ENCODE results near the gene PDE10A.
"Not testable (repeated sequence)": the region's sequence is repeated elsewhere in the genome, so short reads cannot be mapped to it uniquely, and the experiment has no call there.

PDE10A gene

DNA sequence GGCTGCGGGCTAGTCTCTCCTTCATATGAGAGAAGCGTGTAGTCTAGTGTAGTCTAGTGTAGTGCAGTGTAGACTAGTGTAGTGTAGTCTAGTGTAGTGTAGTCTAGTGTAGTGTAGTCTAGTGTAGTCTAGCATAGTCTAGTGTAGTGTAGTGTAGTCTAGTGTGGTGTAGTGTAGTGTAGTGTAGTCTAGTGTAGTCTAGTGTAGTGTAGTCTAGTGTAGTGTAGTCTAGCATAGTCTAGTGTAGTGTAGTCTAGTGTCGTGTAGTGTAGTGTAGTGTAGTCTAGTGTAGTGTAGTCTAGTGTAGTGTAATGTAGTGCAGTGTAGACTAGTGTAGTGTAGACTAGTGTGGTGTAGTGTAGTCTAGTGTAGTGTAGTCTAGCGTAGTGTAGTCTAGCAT, 44.1 kb downstream of the PDE10A start:
- DNase-seq: not testable (repeated sequence)

DNA sequence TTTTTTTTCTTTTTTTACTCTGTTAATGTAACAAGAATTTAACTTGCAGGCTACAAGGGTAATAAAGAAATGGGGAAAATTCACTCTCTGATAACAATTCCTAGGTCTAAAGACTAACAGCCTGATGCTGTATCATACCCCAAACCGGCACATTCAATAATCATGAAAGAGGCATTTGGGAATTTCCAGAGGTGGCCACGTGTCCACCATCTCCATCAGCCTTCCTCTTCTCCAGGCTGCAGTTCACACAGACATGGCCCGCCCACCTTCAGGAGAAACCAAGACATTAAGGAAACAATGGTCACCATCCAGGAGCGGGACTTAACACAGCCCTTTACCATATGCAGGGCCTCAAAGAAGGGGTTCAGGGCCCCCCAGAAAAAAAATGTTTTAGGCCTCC, 44.8 kb downstream of the PDE10A start:
- DNase-seq: no peak

DNA sequence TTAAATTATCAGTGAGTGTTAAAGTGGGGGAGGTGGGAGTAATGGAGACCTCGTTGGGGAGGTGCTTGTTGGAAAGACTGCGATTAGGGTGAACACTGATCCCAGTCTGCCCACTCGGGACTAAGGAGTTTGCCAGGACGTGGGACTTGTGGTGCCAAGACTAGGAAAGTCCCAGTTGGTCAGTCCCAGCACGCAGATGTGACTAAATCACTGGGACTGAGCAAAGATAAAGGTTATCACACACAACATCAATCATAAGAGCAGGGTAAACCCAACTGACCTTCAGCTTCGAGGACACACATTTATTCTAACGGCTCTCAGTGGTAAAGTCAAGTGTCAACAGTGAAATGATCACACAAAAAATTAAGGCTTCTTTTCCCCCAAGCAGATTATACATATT, 45.5 kb downstream of the PDE10A start:
- DNase-seq: no peak

DNA sequence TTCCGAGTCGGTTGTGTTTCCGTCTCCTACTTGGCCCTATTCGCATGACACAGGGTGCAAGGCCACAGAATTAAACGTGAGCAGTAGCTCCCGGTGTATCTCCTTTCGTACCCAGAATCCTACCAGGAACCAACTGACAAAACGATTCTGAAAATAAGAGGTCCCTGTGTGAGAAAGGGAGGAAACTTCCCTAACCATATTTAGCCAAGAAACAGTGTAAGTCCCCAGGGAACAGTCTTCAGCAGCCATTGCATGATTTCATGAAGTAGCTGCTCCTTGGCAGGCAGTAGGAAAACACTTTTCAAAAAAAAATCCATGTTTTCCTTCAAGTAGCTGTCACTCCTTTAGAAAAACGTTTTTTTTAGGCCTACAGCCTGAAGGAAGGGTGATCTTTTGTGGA, 46.9 kb downstream of the PDE10A start:
- DNase-seq: no peak

DNA sequence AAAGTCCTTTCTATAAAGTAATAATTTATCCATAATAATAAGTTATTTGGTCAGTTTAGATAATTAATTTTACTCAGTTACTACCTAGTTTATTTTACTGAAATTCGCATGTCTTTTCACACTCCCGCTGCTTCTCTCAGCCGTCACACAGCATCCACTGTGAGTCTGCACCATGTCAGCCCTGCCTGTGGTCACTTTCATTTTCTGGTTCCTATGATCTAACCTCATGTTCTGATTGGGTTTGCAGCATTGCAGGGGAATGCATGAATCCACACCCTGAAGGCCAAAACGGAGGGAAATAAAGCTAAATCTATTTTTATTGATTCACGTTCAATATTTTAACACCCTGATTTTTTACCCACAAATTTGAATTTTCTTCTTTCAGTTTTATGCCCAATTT, 47.4 kb downstream of the PDE10A start:
- no peak for DNase-seq

DNA sequence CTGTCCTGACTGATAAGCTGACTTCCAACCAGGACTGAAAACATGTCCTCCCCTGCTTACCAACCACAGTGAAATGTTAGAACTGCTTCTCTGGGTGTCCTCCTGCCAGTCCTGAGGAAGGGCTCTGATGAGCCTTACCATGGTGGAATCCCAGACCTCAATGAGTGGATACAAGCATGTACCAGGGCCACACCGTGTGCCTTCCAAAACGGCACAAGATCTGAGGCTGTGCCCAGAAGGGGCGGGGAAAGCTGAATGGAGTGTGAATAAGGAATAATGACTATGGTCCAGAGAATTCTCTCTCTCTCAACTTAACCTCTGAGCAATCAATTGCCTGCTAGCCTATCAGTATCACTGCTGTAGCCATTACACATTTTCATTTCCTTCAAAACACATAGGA, 51.7 kb downstream of the PDE10A start:
- no peak for DNase-seq

DNA sequence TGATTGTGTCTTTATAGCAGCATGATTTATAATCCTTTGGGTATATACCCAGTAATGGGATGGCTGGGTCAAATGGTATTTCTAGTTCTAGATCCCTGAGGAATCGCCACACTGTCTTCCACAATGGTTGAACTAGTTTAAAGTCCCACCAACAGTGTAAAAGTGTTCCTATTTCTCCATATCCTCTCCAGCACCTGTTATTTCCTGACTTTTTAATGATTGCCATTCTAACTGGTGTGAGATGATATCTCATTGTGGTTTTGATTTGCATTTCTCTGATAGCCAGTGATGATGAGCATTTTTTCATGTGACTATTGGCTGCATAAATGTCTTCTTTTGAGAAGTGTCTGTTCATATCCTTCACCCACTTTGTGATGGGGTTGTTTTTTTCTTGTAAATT, 54.5 kb downstream of the PDE10A start:
- not testable (repeated sequence) for DNase-seq

DNA sequence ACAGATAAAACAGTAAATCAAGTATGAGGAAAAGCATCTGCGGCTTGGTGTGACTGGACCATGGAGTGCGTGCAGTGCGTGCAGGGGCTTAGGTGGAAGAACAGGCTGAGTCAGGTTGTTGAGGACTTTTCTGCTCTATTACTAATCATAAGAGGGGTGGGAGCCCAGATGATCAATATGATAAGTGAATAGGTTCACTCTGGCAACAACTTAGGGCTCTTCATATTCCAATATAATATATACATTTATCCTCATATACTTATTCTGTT, 56.4 kb downstream of the PDE10A start:
- no peak for DNase-seq

DNA sequence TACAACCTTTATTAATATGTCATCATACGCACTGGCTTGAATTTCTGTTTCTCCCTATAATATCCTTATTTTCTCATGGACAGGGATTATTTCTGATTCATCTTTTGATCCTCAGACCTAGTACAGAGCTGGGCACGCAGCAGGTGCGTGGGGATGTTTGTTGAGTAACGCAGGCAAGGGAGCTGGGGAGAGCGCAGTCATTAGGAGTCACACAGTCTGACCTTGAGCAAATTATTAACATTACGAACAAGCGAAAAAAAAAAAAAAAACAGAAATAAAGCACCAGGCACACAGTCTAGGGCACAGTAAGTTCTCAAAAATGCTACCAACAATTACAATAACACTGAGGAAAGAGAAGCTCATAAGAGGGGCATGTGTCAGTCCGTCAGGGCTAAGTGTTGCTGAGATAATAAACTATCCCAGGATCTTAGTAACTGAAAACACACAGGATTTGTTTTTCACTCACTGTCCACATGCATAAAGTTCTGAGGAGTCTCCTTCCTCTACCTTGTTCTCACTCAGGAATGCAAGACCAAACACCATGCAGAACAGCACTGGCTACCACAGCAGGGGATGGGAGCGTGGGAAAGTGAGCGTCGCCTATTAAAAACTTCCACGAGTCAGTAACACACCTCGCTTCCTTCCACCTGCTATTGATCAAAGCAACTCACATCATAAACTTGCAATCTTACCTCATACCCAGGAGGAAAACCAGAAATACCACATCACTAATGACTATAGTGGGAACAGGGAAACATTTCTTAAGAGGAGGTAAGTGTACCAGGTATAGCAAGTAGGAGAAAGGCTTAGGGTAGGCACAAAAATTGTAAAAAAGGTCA, 56.9 kb downstream of the PDE10A start:
- DNase-seq: no peak

DNA sequence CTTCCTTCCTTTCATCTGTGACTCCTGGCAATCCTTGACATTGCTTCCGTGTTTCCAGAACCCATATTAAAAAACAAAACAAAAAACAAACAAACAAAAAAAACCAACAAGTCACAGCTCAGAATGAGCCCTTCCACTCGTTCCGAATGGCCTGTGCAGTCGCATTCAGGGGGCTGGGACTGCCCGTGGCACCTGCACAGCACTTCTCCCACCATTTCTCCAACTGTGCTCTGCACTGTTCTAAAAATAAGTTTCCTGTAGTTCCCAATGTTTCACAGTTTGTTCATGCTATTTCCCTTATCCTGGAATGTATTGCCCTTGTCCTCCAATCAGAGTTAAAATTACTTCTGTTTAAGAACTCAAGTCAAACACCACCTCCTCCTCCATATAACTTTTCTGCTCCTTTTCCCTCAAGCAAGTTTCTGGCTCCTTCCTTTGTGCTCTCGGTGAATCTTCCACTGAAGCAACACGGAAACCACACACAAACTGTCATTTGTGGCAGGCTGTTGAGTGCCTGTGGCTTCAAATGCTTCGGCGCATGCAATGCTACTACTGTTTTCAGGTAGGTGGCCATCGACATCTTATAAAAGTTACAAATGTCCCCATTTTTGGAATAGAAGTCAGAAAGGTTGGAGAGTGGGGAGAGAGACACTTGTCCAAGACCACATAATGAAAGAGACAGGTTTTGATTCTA, 57.7 kb downstream of the PDE10A start:
- DNase-seq: no peak

DNA sequence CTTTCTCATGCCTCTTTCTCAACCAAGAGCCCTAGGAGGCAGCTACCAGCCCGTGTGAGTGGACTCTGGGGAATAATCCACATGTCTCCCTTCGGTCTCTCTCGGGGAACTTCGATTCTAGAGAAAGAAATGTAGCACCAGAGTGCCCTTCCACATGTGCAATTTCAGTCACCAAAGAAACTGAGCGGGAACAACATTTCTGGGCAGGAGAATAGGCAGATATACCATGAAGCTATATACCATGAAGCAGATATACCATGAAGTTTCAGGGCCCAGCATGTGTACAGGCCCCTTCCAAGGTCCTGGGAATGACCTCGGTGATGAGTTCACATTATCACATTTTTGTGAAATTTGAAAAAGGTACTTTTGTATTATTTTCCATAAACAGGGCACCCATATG, 60.8 kb downstream of the PDE10A start:
- no peak for DNase-seq

DNA sequence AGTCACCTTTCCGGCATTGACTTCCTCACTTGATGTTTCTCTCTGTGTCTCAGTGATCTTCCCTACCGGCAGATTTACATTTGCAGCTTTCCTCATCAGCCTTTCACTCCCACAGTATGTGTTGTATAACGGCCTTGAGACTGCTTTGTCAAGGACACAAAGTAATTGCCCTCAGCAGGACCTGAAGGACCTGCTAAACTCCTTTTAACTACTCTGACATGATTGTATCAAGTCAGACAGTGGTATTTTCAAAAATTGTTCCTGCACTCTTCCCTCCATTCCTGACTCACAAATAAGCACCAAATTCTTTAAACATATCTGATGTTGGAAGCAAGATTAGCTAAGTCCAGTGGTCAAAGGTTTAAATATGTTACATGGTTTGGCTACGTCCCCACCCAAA, 62.4 kb downstream of the PDE10A start:
- DNase-seq: no peak

DNA sequence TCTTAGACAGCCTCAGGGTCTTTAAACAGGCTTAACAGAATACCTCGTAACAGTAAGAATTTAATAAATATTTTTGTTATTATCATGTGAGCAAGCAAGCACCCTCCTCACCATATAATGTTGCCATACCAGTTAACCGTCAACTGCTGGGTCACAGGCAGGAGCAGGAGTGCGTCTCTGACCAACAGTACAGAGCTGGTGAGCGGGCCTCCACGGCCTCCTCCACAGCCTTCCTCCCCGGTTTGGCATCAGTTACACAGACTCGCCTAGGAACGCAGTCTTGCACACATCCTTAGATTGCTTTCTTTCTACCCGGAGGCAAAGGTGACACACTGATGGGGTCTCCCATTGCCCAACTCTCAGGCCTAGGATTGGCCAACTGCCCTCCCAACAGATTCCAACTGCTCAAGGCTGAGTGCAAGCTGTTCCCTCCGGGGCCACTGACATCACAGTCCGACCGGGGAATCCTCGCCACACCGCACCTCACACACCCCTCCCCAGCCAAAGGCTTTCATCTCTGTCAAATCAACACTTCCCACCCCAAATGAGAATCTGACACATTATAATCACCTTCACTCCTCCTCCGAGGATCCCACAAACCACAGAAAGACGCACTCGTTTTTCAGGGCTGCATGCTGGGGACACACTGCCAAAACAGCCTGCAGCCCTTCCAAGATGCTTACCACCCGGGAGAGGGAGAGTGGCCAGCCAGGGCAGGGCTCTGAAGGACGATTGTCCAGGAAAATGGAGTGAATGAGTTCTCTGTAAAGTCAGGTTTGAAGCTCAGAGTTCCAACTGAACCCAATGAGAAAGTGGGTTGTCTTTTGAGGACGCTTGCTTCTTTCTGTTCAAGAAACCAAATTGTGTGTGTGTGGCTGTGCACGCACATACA, 63.2 kb downstream of the PDE10A start:
- no peak for DNase-seq

DNA sequence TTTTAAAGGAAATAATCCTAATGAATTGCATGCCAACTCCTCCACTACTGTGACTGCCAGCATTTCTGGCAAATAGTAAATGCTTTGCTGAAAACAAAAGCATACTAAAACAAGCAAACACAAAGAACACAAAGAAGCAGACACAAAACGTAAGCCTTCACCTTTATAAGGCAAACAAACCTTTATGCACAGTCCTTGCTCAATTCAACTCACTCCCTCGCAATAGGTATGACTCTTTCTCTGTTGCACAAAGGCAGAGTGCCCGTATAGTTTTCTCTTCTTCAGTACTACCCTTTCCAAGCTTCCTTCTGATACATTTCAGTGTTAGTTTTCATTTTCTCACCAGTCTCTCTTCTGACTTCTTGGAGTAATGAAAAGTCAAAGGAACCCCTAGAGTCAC, 63.9 kb downstream of the PDE10A start:
- no peak for DNase-seq

DNA sequence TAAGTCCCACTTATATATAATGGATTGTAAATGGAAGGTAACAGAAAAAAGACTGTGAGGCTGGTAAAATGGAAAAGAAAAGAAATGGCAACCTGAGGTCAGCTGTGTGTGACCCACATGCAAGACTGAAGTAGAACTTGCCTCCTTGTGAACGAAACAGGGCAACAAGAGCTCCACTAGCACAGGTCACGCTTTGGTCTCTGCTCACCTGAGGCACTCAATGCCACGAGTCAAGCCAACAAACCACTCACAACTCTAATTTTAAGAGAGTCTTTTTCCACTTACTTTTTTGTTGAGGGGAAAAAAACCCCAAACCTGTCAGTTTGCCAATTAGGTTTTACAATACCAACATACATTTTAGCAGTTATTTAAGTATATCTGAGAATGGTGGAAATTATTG, 65.2 kb downstream of the PDE10A start:
- DNase-seq: no peak

DNA sequence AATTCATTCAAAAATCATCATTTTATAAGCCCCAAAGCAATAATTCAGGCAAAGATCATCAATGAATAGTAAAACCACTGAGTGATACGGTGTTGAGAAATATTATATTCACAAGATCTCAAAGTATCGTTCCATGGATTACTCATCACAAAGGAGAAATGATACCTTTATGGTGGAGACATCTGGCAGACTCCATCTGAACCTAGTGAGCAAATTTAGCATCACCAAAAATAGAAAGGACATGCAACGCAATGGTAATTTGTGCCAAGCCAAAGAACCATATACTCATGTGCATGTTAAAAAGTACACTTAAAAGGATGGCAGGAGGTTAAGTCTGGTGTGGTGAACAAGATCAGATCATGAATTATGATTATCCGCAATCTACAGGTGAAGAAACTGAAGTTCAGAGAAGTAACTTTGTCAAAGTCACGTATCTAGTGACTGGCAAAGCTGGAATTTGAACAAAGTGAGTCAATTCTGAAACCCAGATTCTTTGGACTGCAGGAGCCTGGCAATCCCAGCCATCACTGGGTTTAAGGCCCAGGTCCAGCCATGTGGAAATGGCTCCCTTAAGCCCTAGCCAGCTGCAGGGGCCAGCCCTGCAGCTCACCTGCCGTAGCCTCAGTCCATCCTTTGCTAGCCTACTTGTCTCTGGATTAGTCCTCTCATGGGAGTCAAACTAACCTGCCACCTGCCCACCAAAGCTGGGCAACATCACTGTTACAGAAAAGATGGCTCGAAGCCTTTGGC, 68.3 kb downstream of the PDE10A start:
- no peak for DNase-seq

DNA sequence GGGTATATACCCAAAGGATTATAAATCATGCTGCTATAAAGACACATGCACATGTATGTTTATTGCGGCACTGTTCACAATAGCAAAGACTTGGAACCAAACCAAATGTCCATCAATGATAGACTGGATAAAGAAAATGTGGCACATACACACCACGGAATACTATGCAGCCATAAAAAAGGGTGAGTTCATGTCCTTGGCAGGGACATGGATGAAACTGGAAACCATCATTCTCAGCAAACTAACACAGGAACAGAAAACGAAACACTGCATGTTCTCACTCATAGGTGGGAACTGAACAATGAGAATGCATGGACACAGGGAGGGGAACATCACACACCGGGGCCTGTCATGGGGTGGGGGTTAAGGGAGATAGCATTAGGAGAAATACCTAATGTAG, 70.1 kb downstream of the PDE10A start:
- DNase-seq: not testable (repeated sequence)

DNA sequence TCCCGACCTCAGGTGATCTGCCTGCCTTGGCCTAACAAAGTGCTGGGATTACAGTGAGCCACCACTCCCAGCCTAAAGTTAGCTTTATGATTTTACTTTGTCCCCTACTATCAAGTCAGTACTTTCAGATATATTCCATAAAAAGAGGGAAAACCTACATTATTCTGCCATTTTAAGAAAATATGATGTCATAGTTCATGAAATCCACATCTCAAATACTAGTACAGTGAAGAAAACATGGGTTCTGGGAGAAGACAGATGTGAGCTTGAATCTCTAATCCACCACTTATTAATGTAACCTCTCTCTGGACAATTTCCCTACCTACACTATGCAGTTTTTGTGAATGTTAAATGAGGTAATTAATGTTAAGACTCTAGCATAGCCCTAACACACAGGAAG, 74.5 kb downstream of the PDE10A start:
- DNase-seq: no peak

DNA sequence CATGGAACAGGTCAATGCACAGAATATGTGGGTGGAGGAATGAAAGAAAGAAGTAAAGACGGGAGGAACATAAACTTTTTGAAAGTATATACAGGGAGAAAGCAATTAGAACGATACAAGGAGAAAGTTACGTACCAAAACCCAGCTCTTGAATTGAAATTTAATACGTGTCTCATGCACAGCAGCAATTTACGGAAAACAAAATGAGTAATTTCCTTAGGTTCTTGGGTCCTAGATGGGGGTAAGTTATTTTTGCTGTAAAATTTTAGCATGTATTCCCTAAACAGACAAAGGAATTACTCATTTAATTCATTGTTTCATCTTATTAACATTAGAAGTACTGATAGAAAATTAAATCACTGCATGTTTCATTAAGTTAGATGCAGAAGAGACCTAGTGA, 75.8 kb downstream of the PDE10A start:
- DNase-seq: no peak

DNA sequence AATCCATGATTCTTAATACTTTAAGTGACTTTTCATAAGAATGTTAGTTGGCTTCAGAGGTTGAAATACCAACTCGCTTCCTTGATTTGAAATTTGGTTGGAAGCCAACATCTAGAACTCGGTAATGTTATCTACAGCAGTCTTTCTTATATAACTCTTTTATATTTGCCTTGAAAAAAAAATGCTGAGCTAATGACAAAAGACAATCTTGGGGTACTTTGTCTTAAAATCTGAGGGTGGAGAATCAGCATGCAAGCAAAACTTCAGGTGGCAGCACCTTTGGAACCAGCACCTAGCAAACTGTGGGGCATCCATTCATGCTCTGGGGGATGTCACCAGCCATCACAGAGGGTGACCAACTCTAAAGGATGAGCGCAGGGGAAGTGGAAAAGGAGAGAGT, 76.3 kb downstream of the PDE10A start:
- no peak for DNase-seq

DNA sequence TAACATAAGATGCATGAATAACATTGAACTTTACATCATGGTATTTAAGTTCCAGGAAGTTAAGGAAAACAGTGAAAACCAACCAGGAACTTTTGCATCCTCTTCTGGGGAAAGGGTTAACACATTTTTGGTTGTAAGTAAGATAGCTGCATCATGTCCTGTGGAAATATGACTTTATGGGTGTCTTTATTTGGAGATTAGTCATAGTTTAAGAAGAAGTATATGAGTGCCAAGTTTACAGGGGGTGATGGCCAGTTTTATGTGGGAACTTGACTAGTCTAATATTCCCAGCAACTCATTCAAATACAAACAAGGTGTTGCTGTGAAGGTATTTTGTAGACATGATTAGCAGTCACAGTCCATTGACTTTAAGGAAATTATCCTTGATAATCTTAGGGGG, 78.0 kb downstream of the PDE10A start:
- no peak for DNase-seq

DNA sequence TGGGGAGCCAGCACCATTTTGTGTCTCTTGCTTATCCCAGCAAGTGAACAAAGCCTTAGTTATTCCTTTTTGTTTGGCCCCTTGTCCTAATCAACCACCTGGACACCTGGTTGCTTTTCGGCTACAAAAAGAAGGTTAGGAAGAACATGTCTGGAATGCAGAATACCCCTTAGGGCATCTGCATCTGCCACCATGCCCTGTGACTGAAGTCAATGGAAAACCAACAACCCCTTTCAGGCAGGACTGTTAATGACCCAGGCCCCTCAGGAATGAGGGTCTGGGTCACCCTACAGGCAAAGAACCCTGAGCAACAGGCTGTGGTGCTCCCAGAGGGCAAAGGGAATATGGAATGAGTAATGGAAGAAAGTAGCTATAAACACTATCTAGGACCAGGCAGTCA, 78.5 kb downstream of the PDE10A start:
- DNase-seq: no peak

DNA sequence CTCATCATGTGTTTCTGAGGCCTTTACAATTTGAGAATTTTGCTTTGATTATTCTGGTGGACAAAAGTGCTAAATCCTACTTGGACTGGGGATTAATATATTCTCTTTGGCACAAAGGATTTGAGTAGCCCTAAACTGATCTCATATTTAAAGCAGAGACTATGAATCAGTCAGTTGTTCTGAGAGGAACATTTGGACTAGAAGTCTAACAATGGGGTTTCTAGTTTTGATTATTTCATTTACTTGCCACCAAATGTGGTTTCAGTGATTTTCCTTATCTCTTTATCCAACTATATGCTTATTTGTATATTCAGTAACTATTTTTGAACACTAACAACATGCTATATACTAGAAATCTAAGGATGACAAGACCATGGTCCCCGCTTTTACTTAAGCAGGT, 81.4 kb downstream of the PDE10A start:
- DNase-seq: no peak
